Measurements from ENCODE around the gene ACACB. TPM values are rescaled to one million over a fixed set of nuclear protein-coding genes. Genes with fewer than 3 reads are reported as not detected.

Gene ACACB
- total RNA-seq, 1 experiment from 2014 or later, result 1.0 TPM

- ChIA-PET POLR2A (no interaction called here), CTCF (interaction anchor here (1.2 to 9.6 kb wide), 2 partner anchors 117 to 123 kb away, joined by 3 to 111 read pairs; no protein-coding TSS in a partner anchor)
- no peak for DNase-seq (ENCODE audit: unreplicated experiment)
- Mint-ChIP-seq H3K27ac (ENCODE audit: low read depth, unreplicated experiment) (no peak overlapping the region), H3K4me3 (ENCODE audit: unreplicated experiment) (no peak overlapping the region), H3K9me3 (ENCODE audit: unreplicated experiment) (peaks cover 8% of the 10 kb centered on the region), H3K27me3 (ENCODE audit: insufficient read depth, unreplicated experiment) (peaks cover 12% of the 10 kb centered on the region), H3K36me3 (ENCODE audit: insufficient read depth, unreplicated experiment) (no peaks in the 10 kb centered on the region), H3K4me1 (ENCODE audit: insufficient read depth, unreplicated experiment) (no peaks in the 10 kb centered on the region)
- intact Hi-C loops (cut with micrococcal nuclease), result no loop called here
- no peak for TF ChIP-seq CTCF (IDR thresholded peaks at IDR 0.05; ENCODE audit: unreplicated experiment)
- no TSS peak for BruUV-seq (replicated peaks)
Observed at GRCh38 chr12:109270494-109270893, 154.1 kb downstream of the ACACB start.

DNA sequence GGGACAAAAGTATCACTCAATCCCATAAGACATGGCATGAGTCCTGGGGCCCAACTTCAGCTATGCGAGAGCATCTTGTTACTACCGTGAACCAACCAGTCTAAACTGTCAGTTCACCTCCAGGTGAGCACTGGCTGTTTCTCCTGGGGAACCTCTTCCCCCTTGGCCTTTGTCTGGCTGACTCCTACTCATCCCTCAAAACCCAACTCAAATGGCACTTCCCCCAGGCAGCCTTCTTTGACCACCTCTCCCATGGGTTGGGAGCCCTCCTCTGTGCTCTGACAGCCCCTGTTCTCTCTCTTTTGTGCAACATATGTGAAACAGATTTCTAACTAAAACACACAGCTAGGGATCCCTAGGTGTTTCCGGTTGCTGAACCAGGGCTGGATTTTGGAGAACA, 155.0 kb downstream of the ACACB start:
- ChIA-PET POLR2A (no interaction called here), CTCF (interaction anchor here (9.6 kb wide), 1 partner anchor 123 kb away, joined by 111 read pairs; no protein-coding TSS in a partner anchor)
- intact Hi-C loops (cut with micrococcal nuclease), result no loop called here
- no peak overlapping the region for H3K4me3 Mint-ChIP-seq (ENCODE audit: unreplicated experiment)
- H3K4me1 Mint-ChIP-seq (ENCODE audit: insufficient read depth, unreplicated experiment), result no peaks in the 10 kb centered on the region
- H3K27me3 Mint-ChIP-seq (ENCODE audit: insufficient read depth, unreplicated experiment), result peaks cover 12% of the 10 kb centered on the region
- no peaks in the 10 kb centered on the region for H3K36me3 Mint-ChIP-seq (ENCODE audit: insufficient read depth, unreplicated experiment)
- no peak overlapping the region for H3K27ac Mint-ChIP-seq (ENCODE audit: low read depth, unreplicated experiment)
- peaks cover 8% of the 10 kb centered on the region for H3K9me3 Mint-ChIP-seq (ENCODE audit: unreplicated experiment)
- BruUV-seq (replicated peaks), result no TSS peak
- no peak for TF ChIP-seq CTCF (IDR thresholded peaks at IDR 0.05; ENCODE audit: unreplicated experiment)
- DNase-seq (ENCODE audit: unreplicated experiment), result no peak

- BruUV-seq (replicated peaks), result no TSS peak
- no peak for TF ChIP-seq CTCF (IDR thresholded peaks at IDR 0.05; ENCODE audit: unreplicated experiment)
Observed at GRCh38 chr12:109273354-109273753, 157.0 kb downstream of the ACACB start.

GRCh38 chr12:109274381-109274780, 158.0 kb downstream of the ACACB start:
- Mint-ChIP-seq H3K4me1 (ENCODE audit: insufficient read depth, unreplicated experiment) (peaks cover 5% of the 10 kb centered on the region), H3K4me3 (ENCODE audit: unreplicated experiment) (no peak overlapping the region), H3K27me3 (ENCODE audit: insufficient read depth, unreplicated experiment) (peaks cover 12% of the 10 kb centered on the region), H3K9me3 (ENCODE audit: unreplicated experiment) (peaks cover 8% of the 10 kb centered on the region), H3K36me3 (ENCODE audit: insufficient read depth, unreplicated experiment) (no peaks in the 10 kb centered on the region), H3K27ac (ENCODE audit: low read depth, unreplicated experiment) (no peak overlapping the region)
- intact Hi-C loops (cut with micrococcal nuclease), result no loop called here
- no peak for TF ChIP-seq CTCF (IDR thresholded peaks at IDR 0.05; ENCODE audit: unreplicated experiment)
- ChIA-PET POLR2A (no interaction called here), CTCF (interaction anchor here (0.9 to 1.6 kb wide), 6 partner anchors 10 to 120 kb away, joined by 3 to 6 read pairs (median 4); no protein-coding TSS in a partner anchor)
- no peak for DNase-seq (ENCODE audit: unreplicated experiment)
- BruUV-seq (replicated peaks), result no TSS peak

More at GRCh38 chr12:109273354-109273753, 157.0 kb downstream of the ACACB start:
- Mint-ChIP-seq H3K4me3 (ENCODE audit: unreplicated experiment) (no peak overlapping the region), H3K27ac (ENCODE audit: low read depth, unreplicated experiment) (no peak overlapping the region), H3K36me3 (ENCODE audit: insufficient read depth, unreplicated experiment) (no peaks in the 10 kb centered on the region), H3K9me3 (ENCODE audit: unreplicated experiment) (peaks cover 8% of the 10 kb centered on the region), H3K4me1 (ENCODE audit: insufficient read depth, unreplicated experiment) (peaks cover 5% of the 10 kb centered on the region), H3K27me3 (ENCODE audit: insufficient read depth, unreplicated experiment) (peaks cover 12% of the 10 kb centered on the region)
- ChIA-PET POLR2A (interaction anchor here (0.6 kb wide), 1 partner anchor 106 kb away, joined by 3 read pairs; no protein-coding TSS in a partner anchor), CTCF (interaction anchor here (0.7 to 1.2 kb wide), 4 partner anchors 29 to 161 kb away, joined by 3 to 4 read pairs (median 3); no protein-coding TSS in a partner anchor)
- DNase-seq (ENCODE audit: unreplicated experiment), result no peak
- intact Hi-C loops (cut with micrococcal nuclease), result no loop called here

Data from MCF 10A (cell line).